NOMO-1 treated with DMSO at 0.1 percent for 48 hours (cell line): ENCODE data around the gene AVP.

Experiments
- DNase-seq: peaks from one replicate; lab custom pipeline; 2025; ENCODE audit not compliant: unreplicated experiment; lab: John Stamatoyannopoulos, UW

Gene AVP

DNA sequence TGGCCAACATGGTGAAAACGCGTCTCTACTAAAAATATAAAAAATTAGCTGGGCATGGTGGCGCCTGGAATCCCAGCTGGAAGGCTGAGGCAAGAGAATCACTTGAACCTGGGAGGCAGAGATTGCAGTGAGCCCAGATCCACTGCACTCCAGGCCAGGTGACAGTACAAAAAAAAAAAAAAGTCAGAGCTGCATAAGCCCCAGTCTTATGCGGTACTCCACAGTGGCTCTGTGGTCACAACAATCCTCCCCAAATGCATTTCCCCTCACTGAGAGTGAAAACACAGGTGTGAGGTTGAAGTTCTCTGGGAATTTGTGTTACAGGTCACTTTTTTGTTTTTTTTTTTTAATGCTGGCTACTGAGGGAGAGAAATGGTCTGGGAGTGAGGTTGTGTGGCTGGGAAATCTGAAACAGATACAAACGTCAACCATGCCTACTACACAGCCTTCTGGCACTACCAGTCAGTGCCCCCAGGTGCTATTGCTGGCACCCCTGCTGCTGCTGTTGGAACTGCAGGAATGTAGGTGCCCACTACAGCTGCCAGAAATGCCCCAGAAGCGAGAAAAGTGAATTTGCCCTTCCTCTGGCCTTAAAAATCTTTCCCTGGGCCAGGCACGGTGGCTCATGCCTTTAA, 33.0 kb downstream of the AVP start:
- DNase-seq, result no peak

- DNase-seq, result no peak
Measured at GRCh38 chr20:3047486-3048419, 36.8 kb downstream of the AVP start.

DNA sequence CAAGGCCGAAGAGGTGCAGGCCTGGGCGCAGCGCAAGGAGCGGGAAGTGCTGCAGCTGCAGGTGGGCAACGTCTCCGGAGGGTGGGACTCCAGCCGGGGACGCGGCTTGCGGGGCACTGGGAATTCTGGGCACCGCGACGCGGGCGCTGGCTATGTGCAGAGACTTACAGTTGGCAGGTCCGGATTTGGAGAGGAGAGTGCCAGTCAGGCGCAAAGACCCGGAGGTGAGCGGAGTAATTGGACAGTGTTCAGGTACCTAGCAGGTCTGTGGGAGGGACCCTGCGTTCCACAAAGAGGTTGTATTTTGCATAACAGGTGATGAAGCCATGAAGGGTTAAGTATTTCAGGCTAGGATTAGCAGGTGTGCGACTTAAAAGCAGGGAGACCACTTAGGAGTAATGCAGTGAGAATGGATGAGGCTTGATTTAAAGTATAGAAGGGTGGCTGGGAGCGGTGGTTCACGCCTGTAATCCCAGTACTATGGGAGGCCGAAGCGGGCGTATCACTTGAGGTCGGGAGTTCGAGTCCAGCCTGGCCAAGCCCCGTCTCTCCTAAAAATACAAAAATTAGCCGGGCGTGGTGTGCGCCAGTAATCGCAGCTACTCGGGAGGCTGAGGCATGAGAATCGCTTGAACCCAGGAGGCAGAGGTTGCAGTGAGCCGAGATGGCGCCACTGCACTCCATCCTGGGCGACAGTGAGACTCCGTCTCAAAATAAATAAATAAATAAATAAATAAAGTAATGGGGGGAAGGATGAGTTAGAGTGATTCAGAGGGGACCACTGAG, 37.7 kb downstream of the AVP start:
- DNase-seq, result no peak

GRCh38 chr20:3045816-3046676, 38.5 kb downstream of the AVP start, which contains the start of gene MRPS26:
TSS of gene MRPS26 (plus strand) at chr20:3046052. CDS start at chr20:3046069, 17 bp downstream.
- DNase-seq, result peak; percentile 79

DNA sequence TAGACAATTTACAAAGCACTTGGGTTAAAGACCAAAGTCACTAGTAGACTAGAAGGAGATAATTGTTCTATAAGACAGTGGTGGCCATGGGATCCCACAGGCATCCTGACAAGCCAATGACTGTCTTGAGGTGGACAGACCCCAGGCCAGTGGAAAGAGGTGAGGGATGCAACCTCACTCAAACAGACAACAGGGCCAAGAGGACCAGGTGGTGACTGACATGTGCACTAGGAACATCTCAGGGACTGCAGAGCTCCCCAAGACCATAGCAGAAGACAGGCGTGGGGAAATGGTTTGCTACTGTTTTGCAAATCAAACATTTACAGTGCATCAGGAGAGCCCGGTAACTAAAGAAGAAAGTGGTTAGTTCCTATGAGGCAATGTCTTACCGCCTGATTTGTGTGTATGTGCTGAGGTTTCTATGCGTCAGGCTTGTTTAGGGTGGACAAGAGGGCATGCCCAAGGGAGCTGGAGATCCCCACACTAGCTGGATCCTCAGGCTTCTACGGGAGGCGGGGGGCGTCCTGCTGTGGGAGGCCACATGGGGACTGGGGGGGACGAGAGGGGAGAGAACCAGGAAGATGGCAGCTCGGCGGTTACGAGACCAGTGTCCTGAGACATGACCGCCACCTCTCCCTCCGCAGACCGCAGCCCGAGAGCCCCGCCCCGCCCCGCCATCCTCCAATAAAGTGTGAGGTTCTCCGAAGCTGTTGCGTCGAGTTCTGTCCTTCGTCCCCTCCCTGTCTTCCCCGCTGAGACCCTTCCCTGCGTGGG, 39.3 kb downstream of the AVP start:
- peak; percentile 78 for DNase-seq

DNA sequence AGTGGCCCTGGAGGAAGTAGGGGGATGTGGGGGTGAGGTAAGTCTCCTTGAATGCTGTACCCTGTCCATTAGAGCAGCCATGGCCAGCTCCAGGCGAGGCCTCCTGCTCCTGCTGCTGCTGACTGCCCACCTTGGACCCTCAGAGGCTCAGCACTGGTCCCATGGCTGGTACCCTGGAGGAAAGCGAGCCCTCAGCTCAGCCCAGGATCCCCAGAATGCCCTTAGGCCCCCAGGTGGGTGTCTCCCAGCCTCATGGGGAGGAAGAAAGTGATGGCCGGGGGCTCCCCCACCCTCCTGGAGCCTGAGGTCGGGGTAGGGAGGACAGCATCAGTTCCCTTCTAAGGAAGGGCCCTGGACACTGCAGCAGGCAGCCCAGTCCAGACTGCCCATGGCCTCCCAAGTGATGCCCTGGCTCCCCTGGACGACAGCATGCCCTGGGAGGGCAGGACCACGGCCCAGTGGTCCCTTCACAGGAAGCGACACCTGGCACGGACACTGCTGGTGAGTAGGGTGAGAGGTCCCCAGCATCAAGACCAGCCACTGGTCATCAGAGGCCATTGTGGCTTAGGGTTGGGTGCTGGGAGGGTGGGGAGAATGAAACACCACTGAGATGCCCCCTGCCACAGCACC, 40.1 kb downstream of the AVP start:
- no peak for DNase-seq

DNA sequence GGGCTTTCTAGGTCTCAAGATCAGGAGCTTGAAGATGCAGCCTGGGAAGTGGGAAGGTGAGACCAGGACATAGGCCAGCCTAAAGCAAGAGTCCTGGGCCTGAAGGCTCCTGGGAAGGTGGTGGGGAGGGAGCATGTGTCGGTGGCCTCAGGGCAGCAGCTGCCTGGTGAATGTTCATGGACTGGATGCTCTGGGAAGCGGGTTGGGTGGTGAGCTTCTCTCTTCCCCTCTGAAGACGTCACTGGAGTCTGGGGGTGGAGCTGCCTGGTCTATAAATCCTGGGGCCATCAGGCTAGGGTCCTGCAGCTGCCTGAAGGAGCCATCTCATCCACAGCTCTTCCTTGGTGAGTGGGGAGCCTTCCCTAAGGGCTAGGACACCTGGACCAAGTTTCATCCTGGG, 41.2 kb downstream of the AVP start, which contains the start of gene GNRH2:
Gene GNRH2 (plus strand): TSS at position 301 of the 400 bp plus-strand sequence. CDS start 793 bp downstream, outside the sequence.
- no peak for DNase-seq

DNA sequence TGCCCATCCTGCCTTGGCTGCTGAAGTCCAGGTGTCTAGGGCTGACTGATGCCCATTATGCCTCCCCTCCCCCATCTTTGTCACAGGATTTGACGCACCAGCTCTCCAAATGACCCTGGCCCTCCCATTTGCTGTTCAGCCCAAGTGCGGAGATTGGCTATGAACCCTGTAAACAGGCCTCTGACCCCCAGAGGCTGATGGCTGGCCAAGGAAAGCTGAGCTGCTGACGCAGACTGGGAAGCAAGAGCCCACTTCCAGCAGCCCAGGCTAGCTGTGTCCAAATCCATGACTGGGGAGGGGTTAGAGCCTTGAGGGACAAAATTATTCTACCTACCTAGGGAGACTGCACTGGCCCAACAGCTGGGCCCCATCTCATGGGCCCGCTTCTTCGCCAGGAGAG, 41.9 kb downstream of the AVP start:
- DNase-seq, result no peak

GRCh38 chr20:3041854-3042409, 42.6 kb downstream of the AVP start:
- no peak for DNase-seq

- no peak for DNase-seq
Measured at GRCh38 chr20:3040086-3040485, 44.4 kb downstream of the AVP start.

DNA sequence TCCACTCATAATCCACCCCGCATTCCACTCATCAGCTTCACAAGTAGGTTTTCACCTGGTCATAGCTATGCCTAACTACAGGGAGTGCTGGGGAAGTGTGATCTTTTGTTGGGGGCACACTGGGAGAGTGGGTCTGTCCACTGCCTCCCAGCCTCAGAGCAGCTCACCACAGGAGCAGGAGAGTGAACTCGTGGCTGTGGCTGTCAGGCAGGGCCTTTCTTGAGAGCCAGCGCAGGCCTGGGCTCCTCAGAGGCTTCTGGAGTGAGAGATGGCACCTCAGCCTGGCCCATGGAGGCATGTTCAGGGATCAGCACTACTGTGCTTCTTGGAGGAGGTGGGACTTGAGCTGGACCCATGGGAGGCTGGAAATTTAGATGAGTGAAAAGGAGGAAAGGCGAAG, 45.1 kb downstream of the AVP start:
- DNase-seq, result no peak

GRCh38 chr20:3038454-3038853, 46.1 kb downstream of the AVP start:
- DNase-seq, result no peak

DNA sequence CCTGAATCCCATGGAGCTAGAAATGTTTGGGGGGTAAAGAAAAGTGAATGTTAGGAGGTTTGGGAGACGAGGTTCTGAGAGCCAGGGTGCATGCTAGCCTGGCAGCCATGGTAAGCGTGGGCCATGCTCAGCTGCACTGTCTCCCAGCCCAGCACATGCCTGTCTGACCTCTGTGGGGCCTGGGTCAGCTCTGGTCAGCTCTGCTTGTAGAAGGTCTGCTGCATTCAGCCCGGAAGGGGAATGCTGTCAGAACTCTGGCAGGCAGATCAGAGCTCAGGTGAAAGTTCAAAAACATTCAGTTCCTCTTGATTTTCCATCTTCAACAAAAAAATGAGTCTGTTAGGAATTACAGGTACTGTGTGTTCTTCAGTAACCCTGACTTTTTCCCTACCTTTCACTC, 46.9 kb downstream of the AVP start:
- no peak for DNase-seq

GRCh38 chr20:3032624-3033023, 51.9 kb downstream of the AVP start:
- DNase-seq, result no peak
